ENCODE data around the gene IRF2. TPM values are rescaled to one million over a fixed set of nuclear protein-coding genes. Genes with fewer than 3 reads are reported as not detected.

The IRF2 gene
- total and polyA plus RNA-seq, 12 donors = 19.0 to 93.1 (median 52.3) TPM

GRCh38 chr4:184443318-184443717, 31.0 kb downstream of the IRF2 start:
- 96 to 100% (median 98%) methylated on average over 2 of the region's 2 CpGs for WGBS, 4 donors
- TF ChIP-seq CTCF (IDR thresholded peaks at IDR 0.05) (no peak), POLR2A (IDR thresholded peaks at IDR 0.05) (no peak)
- intact Hi-C loops (cut with DNase I) = no loop called here
- no peak overlapping the region for H3K27ac ChIP-seq
- H3K27me3 ChIP-seq = no peaks in the 10 kb centered on the region
- H3K9me3 ChIP-seq (replicated peaks in 1 of 3) = no peaks in the 10 kb centered on the region
- peaks cover 31 to 76% of the 10 kb centered on the region in 2 donors for H3K4me1 ChIP-seq (replicated peaks in 1 of 2)
- no peak overlapping the region for H3K4me3 ChIP-seq
- no peaks in the 10 kb centered on the region for H3K36me3 ChIP-seq (replicated peaks in 1 of 2)
- no peak for DNase-seq

- Histone ChIP-seq H3K27ac (no peak overlapping the region), H3K27me3 (no peaks in the 10 kb centered on the region), H3K9me3 (replicated peaks in 1 of 3) (no peaks in the 10 kb centered on the region), H3K4me1 (replicated peaks in 1 of 2) (peaks cover 28 to 73% of the 10 kb centered on the region in 2 donors), H3K36me3 (replicated peaks in 1 of 2) (no peaks in the 10 kb centered on the region), H3K4me3 (no peak overlapping the region)
- TF ChIP-seq CTCF (IDR thresholded peaks at IDR 0.05) = no peak
- no peak for TF ChIP-seq POLR2A (IDR thresholded peaks at IDR 0.05)
- intact Hi-C loops (cut with DNase I) = no loop called here
- 72 to 83% (median 77%) methylated on average over 3 of the region's 3 CpGs for WGBS, 4 donors
- no peak for DNase-seq
Observed at GRCh38 chr4:184442314-184442635, 32.1 kb downstream of the IRF2 start.

DNA sequence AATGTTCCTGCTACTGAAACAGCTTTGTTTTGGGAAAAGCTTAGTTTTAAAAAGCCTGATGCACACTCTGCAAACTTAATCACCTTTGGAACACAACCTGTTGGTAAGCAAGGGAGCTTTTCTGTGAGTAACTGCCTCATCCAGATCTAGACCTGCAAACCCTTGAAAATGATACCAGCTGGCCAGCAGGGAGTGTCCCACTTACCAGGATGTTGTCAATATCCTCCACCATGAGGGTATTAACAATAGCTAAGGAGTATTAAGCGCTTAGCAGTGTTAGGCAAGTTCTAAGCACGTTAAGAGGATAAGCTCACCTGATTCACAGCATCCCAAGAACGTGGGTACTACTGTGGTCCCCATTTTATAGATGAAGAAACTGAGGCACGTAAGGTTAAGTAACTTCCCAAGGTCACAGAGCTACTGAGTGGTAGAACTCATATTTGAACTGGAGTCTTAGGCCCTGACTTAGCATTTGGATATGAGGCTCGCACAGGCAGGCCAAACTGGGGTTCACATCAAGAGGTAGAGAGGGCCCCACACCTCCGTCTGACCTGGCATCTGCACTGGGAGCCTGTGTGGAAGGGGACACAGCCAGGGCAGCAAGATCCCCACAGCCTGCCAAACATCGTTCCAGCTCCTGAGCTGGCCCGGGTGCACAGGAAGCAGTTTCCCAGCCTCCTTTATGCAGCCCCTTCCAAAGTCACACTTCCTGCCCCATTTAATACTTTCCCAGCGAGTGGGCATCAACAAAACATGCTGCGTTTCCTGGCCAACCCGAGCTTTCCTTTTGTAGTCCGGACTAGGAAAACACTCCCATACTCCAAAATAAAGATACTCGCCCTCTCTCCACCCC, 32.7 kb downstream of the IRF2 start:
- peaks cover 28 to 74% of the 10 kb centered on the region in 2 donors for H3K4me1 ChIP-seq (replicated peaks in 1 of 2)
- 68 to 72% (median 71%) methylated on average over 12 to 13 of the region's 13 CpGs for WGBS, 4 donors

More for the DNA sequence above, 32.7 kb downstream of the IRF2 start:
- intact Hi-C loops (cut with DNase I) = no loop called here
- DNase-seq = no peak
- Histone ChIP-seq H3K9me3 (replicated peaks in 1 of 3) (no peaks in the 10 kb centered on the region), H3K36me3 (replicated peaks in 1 of 2) (no peaks in the 10 kb centered on the region), H3K27ac (peak overlapping the region in 1 of 5 donors; percentile 30), H3K27me3 (no peaks in the 10 kb centered on the region), H3K4me3 (no peak overlapping the region)
- TF ChIP-seq POLR2A (IDR thresholded peaks at IDR 0.05) = no peak
- TF ChIP-seq CTCF (IDR thresholded peaks at IDR 0.05) = no peak

All from adrenal gland (tissue), 12 donors.